Occipital lobe (tissue), 2 donors: ENCODE measurements around the gene SFT2D3. TPM values are rescaled to one million over a fixed set of nuclear protein-coding genes. Genes with fewer than 3 reads are reported as not detected.
"Not testable (repeated sequence)": the region's sequence is repeated elsewhere in the genome, so short reads cannot be mapped to it uniquely, and the experiment has no call there.

Experiments
- DNase-seq: peaks from one replicate; lab custom pipeline; 2025; lab: John Stamatoyannopoulos, UW
- total RNA-seq: library from RNA; depleted of rRNA; stranded (reverse); fragments of >200 nt; gene quantifications from one replicate; pipeline ENCODE4 v1.2.3, GENCODE V29; 2014

Gene SFT2D3
- total RNA-seq, 1 donor from 2014 or later = 11.7 TPM

DNA sequence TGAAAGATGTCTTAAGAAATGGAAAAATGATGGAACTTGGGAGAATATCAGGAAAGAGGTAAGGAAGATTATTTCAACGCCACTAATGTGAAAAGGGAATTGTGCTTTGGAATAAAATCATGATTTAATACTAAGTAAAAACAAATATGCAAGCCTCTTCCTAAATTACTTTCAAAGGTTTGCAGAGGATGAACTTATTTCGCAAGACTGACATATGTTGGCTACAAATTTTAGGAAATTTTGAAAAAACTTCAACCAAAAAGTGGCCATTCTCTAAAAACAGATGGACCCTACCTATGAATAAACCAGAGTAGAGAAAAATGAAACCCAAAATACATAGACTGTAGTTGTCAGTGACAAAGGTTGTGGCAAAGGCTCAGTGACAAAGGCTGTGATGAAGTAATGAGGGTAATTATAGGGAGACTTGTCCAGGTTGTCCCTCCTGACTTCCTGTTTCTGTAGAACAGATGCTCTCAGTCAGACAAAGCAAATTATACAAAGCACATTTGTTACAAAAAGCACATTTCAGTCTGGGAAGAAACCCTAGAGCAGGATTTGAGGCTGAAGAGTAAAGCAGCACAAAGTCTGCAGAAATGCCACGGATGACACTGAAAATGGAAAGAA lies 39.5 kb downstream of the SFT2D3 start:
- DNase-seq = no peak

DNA sequence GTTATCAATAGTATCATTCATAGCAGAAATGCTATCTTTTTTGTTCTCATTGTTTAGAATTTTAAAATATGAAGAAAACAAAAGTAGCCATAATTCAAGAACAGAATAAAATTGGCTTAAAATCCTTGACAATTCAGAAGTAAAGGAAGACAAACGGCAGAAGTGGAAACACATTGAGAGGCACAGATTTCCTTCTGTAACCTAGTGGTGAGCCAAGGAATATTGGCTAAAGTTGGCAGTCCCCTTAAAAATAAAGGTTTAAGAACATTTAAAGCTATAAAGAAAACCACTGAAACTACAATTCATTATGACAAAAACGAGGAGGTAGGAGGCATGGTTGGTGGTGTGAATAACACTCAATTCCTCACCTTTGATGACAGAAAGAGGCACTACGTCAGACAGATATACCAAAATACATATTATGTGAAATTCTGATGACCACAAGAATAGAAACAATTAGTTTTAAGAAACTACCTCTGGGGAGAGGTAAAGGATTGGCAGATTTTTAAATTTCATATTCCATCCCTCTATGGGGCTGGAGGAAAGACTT lies 42.3 kb downstream of the SFT2D3 start:
- DNase-seq = no peak

DNA sequence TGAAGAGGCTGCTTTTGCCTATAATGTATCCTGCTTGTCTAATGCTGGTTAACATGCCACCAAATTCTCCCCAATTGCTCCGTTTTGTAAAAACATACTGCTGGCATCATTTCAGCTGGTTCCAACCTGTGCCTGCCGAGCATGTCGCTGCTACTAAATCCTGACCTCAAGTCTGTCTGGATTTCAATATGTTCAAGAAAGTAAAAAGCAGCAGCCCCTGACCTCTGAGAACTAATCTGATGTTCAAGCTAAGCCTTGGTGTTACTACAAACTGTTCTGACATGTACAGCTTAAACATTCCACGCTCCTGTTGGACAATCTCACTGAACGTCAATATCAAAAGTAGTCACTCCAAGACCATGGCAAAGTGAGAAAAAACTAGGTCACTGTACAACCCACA lies 46.3 kb downstream of the SFT2D3 start:
- no peak for DNase-seq

DNA sequence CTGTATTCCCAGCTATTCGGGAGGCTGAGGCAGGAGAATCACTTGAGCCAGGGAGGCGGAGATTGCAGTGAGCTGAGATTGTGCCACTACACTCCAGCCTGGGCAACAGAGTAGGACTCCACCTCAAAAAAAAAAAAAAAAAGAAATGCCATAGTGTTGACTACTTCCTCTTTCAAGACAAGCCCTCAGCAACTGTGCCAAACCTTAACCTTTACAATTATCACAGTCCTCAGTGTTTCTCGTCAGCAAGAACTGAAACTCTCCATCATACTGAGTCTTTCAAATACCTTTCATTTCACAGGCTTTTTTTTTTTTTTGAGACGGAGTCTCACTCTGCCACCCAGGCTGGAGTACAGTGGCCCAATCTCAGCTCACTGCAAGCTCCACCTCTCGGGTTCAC lies 48.2 kb downstream of the SFT2D3 start:
- DNase-seq = not testable (repeated sequence)

DNA sequence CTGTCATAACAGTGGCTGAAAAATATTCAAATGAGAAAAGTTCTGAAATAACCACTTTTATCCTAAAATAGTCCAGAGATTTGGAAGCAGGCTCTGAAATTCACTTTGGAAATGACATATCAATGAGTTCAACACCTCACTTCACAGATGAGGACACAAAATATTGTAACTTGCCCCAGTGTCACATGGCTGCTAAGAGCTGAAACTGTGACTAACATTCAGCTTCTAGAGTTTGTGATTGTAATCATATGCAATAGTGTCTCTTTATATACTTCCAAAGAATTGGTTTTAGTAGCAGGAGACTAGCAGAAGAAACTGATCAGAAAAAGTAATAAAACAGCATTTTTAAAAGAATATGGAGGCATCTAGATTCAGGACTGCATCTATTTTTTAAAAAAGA lies 52.1 kb downstream of the SFT2D3 start:
- DNase-seq = no peak

DNA sequence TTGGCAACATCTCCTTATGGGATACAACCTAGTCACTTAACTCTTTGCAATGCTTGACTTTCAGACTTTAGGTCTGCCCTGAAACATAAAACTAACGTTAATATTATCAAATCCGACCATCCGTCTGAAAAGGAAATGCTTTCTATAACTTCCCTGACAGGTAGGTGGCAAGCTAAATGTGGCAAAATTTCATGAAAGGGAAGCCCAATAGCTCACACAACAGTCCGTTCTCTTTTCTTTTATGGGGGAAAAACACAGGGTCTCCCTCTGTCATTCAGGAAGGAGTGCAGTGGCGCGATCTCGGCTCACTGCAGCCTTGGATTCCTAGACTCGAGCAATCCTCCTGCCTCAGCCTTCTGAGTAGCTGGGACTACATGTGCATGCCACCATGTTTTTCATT lies 52.9 kb downstream of the SFT2D3 start:
- DNase-seq = no peak

Other genes starting within 250 kb of the SFT2D3 start
- 34.5 TPM for gene IWS1, start 175.0 kb upstream of the SFT2D3 start, total RNA-seq
- gene MYO7B, start 165.8 kb upstream of the SFT2D3 start, total RNA-seq = not detected
- gene GPR17, start 55.3 kb upstream of the SFT2D3 start, total RNA-seq = 6.1 TPM
- gene LIMS2, start 26.0 kb upstream of the SFT2D3 start, total RNA-seq = 1.2 TPM
- 99.7 TPM for gene WDR33, start 109.7 kb downstream of the SFT2D3 start, total RNA-seq
- gene POLR2D, start 156.7 kb downstream of the SFT2D3 start, total RNA-seq = 43.0 TPM
- 13.6 TPM for gene AMMECR1L, start 184.5 kb downstream of the SFT2D3 start, total RNA-seq